ENCODE data around the gene F7. TPM values are rescaled to one million over a fixed set of nuclear protein-coding genes. Genes with fewer than 3 reads are reported as not detected.
"Not testable (repeated sequence)": the region's sequence is repeated elsewhere in the genome, so short reads cannot be mapped to it uniquely, and the experiment has no call there.

F7 gene
- total RNA-seq, 1 donor from 2014 or later = not detected

DNA sequence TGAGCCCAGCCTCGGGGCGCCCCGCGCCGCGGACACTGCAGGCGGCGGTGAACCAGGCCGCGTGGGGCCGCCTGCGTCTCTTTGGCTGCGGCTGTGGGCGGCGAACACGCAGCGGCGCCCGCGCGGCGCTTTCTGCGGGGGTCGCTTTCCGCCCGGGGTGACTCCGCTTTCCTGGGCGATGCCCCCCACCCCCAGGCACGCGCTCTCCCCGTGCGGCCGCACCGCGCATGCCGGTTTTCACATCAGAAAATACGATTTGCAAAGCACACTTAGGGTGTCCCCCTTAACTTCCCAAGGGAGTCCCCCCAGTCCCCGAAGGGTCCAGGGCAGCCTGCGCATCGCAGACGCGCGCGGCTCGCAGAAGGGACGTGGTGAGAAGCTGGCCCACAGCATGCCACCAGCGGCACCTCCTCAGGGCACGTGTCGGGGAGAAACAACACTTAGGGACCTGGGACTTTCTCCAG is 5.3 kb downstream of the F7 start:
- Mint-ChIP-seq H3K27me3 (ENCODE audit: unreplicated experiment) (no peaks in the 10 kb centered on the region), H3K4me1 (ENCODE audit: unreplicated experiment) (no peaks in the 10 kb centered on the region), H3K9me3 (ENCODE audit: unreplicated experiment) (no peaks in the 10 kb centered on the region), H3K4me3 (ENCODE audit: unreplicated experiment) (no peak overlapping the region), H3K27ac (ENCODE audit: unreplicated experiment) (no peak overlapping the region), H3K36me3 (ENCODE audit: unreplicated experiment) (no peaks in the 10 kb centered on the region)
- TF ChIP-seq, protein P1, sequence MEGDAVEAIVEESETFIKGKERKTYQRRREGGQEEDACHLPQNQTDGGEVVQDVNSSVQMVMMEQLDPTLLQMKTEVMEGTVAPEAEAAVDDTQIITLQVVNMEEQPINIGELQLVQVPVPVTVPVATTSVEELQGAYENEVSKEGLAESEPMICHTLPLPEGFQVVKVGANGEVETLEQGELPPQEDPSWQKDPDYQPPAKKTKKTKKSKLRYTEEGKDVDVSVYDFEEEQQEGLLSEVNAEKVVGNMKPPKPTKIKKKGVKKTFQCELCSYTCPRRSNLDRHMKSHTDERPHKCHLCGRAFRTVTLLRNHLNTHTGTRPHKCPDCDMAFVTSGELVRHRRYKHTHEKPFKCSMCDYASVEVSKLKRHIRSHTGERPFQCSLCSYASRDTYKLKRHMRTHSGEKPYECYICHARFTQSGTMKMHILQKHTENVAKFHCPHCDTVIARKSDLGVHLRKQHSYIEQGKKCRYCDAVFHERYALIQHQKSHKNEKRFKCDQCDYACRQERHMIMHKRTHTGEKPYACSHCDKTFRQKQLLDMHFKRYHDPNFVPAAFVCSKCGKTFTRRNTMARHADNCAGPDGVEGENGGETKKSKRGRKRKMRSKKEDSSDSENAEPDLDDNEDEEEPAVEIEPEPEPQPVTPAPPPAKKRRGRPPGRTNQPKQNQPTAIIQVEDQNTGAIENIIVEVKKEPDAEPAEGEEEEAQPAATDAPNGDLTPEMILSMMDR (IDR thresholded peaks at IDR 0.05) = no peak
- DNase-seq (ENCODE audit: extremely low spot score, unreplicated experiment) = no peak

DNA sequence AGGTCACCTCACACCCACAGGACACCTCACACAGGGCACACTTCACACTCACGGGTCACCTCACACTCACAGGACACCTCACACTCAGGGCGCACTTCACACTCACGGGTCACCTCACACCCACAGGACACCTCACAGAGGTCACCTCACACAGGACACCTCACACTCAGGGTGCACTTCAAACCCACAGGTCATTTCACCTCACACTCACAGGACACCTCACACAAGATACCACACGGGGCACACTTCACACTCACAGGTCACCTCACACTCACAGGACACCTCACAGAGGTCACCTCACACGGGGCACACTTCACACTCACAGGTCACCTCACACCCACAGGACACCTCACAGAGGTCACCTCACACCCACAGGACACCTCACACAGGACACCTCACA is 6.2 kb downstream of the F7 start:
- not testable (repeated sequence) for H3K4me1 Mint-ChIP-seq (ENCODE audit: unreplicated experiment); H3K4me3 Mint-ChIP-seq (ENCODE audit: unreplicated experiment); DNase-seq (ENCODE audit: extremely low spot score, unreplicated experiment); H3K36me3 Mint-ChIP-seq (ENCODE audit: unreplicated experiment); H3K27me3 Mint-ChIP-seq (ENCODE audit: unreplicated experiment); H3K9me3 Mint-ChIP-seq (ENCODE audit: unreplicated experiment); H3K27ac Mint-ChIP-seq (ENCODE audit: unreplicated experiment)

DNA sequence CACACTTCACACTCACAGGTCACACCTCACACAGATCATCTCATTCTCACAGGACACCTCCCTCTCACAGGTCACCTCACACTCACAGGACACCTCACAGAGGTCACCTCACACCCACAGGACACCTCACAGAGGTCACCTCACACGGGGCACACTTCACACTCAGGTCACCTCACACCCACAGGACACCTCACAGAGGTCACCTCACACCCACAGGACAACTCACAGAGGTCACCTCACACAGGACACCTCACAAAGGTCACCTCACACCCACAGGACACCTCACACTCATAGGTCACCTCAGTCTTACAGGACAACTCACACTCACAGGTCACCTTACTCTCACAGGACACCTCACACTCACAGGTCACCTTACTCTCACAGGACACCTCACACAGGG is 6.9 kb downstream of the F7 start:
- not testable (repeated sequence) for DNase-seq (ENCODE audit: extremely low spot score, unreplicated experiment); H3K27me3 Mint-ChIP-seq (ENCODE audit: unreplicated experiment); H3K4me3 Mint-ChIP-seq (ENCODE audit: unreplicated experiment); H3K27ac Mint-ChIP-seq (ENCODE audit: unreplicated experiment); H3K36me3 Mint-ChIP-seq (ENCODE audit: unreplicated experiment); H3K9me3 Mint-ChIP-seq (ENCODE audit: unreplicated experiment); H3K4me1 Mint-ChIP-seq (ENCODE audit: unreplicated experiment)

DNA sequence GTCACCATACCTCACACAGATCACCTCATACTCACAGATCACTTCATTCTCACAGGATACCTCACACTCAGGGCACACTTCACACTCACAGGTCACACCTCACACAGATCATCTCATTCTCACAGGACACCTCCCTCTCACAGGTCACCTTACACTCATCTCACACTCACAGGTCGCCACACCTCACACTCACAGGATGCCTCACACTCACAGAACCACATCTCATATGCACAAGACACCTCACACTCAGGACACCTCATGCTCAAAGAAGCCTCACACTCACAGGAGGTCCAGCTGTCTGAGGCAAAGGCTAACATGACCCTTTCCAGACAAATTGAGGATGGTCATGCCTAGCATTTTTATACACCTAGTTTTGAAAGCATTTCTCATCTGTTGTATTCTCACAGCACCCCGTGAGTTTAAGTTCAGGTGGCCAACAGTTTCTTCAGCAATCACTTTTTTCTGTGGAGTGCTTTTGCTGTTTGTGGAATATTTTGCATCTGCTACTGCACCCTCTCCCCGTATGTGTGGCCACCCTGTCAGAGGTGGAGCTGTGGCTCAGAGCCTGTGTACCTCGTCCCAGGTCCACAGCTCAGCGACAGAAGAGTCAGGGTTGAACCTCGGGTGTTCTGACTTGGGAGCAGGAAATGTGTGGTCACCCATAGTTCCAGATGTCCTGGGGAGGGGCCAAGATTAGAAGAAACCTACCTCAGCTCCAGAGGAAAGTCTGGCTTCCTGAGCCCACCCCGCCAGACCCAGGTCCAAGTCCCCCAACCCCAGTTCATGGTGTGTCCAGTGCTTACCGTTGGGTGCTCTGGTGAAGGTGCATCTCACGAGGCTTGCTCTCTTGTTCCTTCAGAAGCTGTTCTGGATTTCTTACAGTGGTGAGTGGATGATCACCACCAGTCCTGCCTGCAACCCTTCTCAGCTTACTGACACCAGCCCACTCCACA is 7.6 kb downstream of the F7 start:
- no peaks in the 10 kb centered on the region for H3K36me3 Mint-ChIP-seq (ENCODE audit: unreplicated experiment)
- H3K4me3 Mint-ChIP-seq (ENCODE audit: unreplicated experiment) = no peak overlapping the region
- TF ChIP-seq, protein P1 (IDR thresholded peaks at IDR 0.05) = no peak
- H3K4me1 Mint-ChIP-seq (ENCODE audit: unreplicated experiment) = peaks cover 2% of the 10 kb centered on the region
- H3K27ac Mint-ChIP-seq (ENCODE audit: unreplicated experiment) = no peak overlapping the region
- no peaks in the 10 kb centered on the region for H3K9me3 Mint-ChIP-seq (ENCODE audit: unreplicated experiment)
- peak; percentile 38 for DNase-seq (ENCODE audit: extremely low spot score, unreplicated experiment)
- no peaks in the 10 kb centered on the region for H3K27me3 Mint-ChIP-seq (ENCODE audit: unreplicated experiment)

DNA sequence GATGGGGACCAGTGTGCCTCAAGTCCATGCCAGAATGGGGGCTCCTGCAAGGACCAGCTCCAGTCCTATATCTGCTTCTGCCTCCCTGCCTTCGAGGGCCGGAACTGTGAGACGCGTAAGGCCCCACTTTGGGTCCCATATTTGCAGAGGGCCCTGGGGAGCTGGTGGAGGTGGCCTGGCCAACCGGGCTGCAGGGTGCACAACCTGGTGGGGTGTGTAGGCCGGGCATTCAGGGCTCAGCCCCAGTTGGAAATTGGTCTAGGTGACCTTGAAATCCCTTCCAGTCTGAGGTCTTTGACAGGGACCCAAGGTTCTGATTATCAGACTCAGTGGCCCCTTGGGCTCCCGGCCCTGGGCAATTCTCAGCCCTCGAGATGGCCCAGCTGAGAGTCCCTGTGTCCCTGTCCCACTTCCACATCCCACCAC is 8.3 kb downstream of the F7 start:
- TF ChIP-seq, protein P1 (IDR thresholded peaks at IDR 0.05) = no peak
- DNase-seq (ENCODE audit: extremely low spot score, unreplicated experiment) = peak; percentile 80
- H3K36me3 Mint-ChIP-seq (ENCODE audit: unreplicated experiment) = no peaks in the 10 kb centered on the region
- no peak overlapping the region for H3K4me3 Mint-ChIP-seq (ENCODE audit: unreplicated experiment)
- no peak overlapping the region for H3K27ac Mint-ChIP-seq (ENCODE audit: unreplicated experiment)
- no peaks in the 10 kb centered on the region for H3K27me3 Mint-ChIP-seq (ENCODE audit: unreplicated experiment)
- H3K4me1 Mint-ChIP-seq (ENCODE audit: unreplicated experiment) = peaks cover 2% of the 10 kb centered on the region
- H3K9me3 Mint-ChIP-seq (ENCODE audit: unreplicated experiment) = no peaks in the 10 kb centered on the region

Data from osteocyte (in vitro differentiated cells).